GM18526 (cell line): ENCODE measurements around the gene RELA.
A peak's percentile ranks its signal among the peaks of the same experiment; 100 is the strongest.

ENCODE experiments used
- POLR2A ChIP-seq: IDR thresholded peaks from 3 replicates; pipeline ENCODE4 v1.6.1; 2011; ENCODE audit not compliant: insufficient read length; ENCODE audit errors: extremely low read depth

RELA gene

GRCh38 chr11:65640483-65641296 is 22.0 kb downstream of the RELA start:
- peak; percentile 25 for TF ChIP-seq POLR2A

- peak; percentile 61 for TF ChIP-seq POLR2A
Observed at GRCh38 chr11:65639623-65640482, 22.9 kb downstream of the RELA start.

DNA sequence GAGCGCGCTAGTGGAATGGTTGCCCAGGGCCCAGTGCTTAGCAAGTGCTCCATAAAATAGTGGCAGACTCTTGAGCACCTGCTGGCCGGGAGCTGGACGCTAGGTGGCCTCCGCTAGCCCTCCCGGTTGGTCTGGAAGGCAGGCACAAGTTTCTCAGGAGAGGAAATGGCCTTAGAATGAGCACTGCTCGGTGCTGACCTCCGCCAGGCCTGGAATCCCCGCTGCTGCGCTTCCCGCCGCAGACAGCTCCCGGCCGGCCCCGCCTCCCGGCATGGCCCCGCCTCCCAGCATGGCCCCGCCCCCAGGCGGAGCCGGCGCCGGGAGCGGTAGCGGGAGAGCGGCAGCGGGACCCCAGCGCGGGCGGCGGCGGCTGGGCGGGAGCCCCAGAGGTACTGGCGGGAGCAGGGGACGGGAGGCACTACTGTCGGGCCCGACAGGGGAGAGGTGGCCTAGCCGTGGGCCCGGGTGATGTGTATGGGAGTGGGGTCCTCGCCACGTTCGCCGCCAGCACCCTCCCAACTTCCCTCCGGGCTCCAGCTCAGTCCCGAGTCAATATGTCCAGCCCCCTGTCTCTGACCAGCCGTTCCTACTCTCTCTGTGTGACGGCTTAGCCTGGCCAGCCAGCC is 24.8 kb downstream of the RELA start, which contains the start of gene SIPA1:
SIPA1 (plus strand) TSS at position 308 of the 626 bp plus-strand sequence. CDS start 2,821 bp downstream, outside the sequence.
- peak; percentile 72 for TF ChIP-seq POLR2A

- no peak for TF ChIP-seq POLR2A
Observed at GRCh38 chr11:65637032-65637557, 25.6 kb downstream of the RELA start.

DNA sequence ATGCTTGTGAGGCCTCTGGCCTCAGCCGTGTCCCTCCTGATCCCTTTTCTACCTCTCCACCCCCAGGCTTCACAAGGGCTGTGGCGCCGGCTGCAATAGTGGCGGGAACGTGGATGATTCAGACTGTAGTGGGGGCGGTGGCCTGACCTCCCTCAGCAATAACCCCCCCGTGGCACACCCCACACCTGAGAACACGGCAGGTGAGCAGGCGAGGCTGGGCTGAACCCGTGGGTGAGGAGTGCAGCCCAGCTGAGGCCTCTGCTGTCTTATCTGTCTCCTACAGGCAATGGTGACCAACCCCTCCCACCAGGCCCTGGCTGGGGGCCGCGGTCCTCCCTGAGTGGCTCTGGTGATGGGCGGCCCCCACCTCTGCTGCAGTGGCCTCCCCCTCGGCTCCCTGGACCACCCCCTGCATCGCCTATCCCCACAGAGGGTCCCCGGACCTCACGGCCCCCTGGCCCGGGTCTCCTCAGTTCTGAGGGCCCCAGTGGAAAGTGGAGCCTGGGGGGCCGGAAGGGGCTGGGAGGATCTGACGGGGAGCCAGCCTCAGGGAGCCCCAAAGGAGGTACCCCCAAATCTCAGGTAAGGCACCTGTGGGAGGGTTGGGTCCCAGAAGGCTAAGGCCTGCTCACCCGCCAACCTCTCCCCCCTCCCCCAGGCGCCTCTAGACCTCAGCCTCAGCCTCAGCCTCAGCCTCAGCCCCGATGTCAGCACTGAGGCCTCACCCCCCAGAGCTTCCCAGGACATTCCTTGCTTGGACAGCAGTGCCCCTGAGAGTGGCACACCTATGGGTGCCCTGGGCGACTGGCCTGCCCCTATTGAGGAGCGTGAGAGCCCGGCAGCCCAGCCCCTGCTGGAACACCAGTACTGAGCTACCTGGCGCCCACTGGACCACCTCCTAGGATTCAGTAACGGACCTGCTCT is 26.3 kb downstream of the RELA start:
- no peak for TF ChIP-seq POLR2A

DNA sequence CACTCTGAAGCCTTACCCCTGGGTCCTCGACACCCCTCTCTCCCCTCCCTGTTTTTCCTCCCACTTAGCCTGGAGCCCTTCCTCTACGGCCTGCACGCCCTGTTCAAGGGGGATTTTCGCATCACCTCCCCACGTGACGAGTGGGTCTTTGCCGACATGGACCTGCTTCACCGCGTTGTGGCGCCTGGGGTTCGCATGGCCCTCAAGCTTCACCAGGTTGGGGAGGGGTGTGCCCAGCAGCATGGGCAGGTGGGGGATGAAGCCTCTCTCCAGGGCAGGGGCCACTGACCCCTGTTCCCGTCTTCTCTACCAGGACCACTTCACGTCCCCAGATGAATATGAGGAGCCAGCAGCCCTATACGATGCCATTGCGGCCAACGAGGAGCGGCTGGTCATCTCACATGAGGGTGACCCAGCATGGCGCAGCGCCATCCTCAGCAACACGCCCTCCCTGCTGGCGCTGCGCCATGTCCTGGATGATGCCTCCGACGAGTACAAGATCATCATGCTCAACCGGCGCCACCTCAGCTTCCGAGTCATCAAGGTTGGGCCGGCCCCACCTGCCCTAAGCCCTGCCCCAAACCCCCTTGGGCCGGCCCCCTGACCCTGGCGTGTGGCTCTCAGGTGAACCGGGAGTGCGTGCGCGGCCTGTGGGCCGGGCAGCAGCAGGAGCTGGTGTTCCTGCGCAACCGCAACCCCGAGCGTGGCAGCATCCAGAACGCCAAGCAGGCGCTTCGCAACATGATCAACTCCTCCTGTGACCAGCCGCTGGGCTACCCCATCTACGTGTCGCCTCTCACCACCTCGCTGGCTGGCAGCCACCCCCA is 27.6 kb downstream of the RELA start:
- TF ChIP-seq POLR2A, result no peak

DNA sequence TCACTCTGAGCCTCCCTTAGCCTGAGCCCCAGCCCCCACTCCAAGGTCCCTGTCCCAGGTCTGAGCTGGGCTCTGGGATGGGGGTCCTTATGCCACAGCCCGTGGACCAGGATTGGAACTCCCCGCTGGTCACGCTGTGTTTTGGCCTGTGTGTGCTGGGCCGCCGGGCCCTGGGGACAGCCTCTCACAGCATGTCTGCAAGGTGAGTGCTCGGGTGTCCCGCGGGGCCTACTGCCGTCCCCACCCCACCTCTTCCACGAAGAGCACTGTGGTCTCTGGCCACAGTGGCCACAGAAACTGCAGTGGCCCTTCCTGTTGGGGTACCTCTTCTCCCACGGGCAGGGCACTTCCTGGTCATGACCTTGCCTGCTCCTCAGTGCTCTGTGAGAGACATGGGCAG is 28.3 kb downstream of the RELA start:
- no peak for TF ChIP-seq POLR2A

- no peak for TF ChIP-seq POLR2A
Observed at GRCh38 chr11:65634109-65634436, 28.6 kb downstream of the RELA start.

- no peak for TF ChIP-seq POLR2A
Observed at GRCh38 chr11:65633390-65634108, 29.2 kb downstream of the RELA start.

- no peak for TF ChIP-seq POLR2A
Observed at GRCh38 chr11:65630215-65630614, 32.5 kb downstream of the RELA start.

DNA sequence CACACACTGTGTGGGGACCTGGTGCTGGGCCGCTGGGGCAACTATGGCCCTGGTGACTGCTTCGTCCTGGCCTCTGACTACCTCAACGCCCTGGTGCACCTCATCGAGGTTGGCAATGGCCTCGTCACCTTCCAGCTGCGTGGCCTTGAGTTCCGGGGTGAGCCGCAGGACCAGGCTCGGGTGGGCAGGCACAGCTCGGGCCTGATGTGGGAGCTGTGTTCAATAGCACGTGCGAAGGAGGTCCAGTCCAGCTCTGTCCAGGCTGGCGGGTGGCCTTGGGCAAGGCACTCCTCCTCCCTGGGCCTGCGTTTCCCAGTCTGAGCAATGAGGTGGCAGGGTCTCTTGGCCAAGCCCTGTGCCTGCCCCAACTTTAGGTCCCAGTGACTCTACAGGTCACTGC is 33.1 kb downstream of the RELA start:
- TF ChIP-seq POLR2A, result no peak

DNA sequence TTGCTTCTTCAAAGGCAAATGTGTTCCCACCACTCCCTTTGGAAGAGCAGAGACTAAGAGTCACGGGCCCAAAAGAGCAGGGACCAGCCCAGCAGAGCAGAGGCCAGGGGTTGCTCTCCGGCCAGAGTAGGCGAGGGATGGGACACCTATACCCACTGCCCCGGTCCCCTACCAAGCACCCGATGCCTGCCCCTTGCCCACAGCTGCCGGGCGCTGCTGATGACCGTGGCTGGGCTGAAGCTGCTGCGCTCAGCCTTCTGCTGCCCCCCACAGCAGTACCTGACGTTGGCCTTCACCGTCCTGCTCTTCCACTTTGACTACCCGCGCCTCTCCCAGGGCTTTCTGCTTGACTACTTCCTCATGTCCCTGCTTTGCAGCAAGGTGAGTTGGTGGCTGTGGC is 35.5 kb downstream of the RELA start:
- TF ChIP-seq POLR2A, result no peak
